Smooth muscle cell of the brain vasculature (primary cell): Measurements from ENCODE around the gene MX2.

Experiments
- DNase-seq: peaks from one replicate; pipeline ENCODE4 v3.0.0-alpha.2; 2012; ENCODE audit warnings: low read depth, low spot score

Gene MX2

GRCh38 chr21:41364308-41364707, 2.5 kb downstream of the MX2 start:
- DNase-seq, result no peak

DNA sequence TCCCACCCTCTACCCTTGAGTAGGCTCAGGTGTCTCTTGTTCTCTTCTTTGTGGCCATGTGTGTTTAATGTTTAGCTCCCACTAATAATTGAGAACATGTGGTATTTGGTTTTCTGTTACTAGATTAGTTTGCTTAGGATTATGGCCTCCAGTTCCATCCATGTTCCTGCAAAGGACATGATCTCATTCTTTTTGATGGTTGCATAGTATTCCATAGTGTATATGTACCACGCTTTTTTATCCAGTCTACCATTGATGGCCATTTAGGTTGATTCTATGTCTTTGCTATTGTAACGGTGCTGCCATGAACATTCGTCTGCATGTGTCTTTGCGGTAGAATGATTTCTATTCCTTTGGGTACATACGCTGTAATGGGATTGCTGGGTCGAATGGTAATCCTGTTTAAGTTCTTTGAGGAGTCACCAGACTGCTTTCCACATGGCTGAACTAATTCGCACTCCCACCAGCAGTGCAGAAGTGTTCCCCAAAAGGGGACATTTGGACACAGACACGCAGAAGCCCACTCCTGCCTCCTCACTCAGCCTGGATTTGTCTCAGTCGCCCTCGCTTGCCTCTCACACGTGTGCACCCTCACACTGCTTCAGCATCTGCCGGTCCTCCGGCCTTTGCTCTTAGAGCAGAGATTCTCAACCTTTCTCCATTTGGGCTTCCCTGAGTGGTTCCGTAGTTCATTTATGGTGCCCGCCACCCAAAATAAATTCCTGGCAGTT, 3.7 kb downstream of the MX2 start:
- DNase-seq, result no peak

GRCh38 chr21:41366522-41367151, 4.8 kb downstream of the MX2 start:
- no peak for DNase-seq

DNA sequence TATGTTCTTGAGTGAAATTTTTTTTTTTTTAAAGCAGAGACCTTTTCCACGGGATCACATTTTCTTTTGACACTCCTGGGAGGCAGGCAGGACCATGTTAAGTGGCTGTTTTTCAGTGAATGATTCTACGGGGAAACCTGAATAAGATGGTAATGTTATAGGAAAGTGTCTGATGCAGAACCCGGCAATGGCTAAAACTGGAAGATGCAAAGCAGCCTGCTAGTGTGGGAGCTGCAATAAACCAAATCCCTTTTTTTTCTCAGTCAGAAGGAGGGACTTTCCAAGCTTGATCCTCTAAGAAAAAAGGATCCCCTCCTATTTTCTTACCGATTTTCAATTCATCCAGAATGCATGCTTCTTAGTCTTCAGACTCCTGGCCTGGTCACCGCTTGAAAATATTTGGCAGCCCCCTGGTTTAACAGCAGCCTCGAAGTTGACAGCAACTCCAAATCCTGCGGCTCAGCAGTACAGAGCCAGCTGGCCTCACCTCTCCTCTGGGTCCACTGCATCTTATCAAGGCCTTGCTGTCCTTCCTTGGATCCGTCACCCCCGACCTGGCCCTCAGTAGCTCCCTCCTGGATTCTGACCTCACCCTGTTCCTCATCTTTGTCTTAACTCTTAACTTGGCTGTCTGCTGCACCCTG, 5.6 kb downstream of the MX2 start:
- DNase-seq, result no peak

DNA sequence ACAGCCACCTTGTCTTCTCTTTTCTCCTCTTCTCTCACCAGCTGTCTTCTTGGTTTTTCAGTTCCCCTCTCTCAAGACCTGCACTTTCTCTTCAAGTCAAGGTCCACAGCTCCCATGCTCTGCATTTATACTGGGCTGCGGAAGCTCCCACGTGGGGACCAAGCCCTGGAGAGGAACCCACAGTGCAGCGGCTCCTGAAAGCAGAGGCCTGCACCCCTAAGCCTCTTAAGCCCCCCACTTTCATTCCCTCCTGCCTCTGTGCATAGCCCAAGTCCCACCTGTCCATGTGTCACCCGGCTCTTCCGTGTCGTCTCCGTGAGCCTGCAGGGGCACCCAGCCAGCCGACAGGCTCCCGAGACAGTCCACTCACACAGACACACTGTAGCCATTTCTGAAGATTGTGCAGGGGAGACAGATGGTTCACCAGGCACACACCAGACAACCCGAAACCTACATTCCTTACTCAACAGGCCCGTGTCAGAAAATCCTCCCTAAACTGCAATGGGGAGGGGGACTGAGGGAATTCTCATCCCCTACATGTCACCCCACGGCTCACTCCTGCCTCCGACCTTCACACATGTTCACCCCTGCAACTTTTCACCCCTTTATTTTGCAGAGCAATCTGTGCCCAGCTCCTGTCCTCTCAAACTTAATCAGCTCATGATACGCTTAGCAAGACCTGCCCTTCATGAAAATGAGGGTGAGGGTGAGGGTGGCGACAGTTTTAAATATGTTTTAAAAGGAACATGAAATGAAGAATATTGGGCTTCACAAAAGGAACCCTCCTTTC, 6.3 kb downstream of the MX2 start:
- DNase-seq, result no peak

- no peak for DNase-seq
These were observed 6.9 kb downstream of the MX2 start for GRCh38 chr21:41368735-41369104.

GRCh38 chr21:41369105-41369919, 7.5 kb downstream of the MX2 start:
- DNase-seq, result no peak

- no peak for DNase-seq
These were observed 8.4 kb downstream of the MX2 start for GRCh38 chr21:41369920-41370839.

GRCh38 chr21:41370840-41371684, 9.2 kb downstream of the MX2 start:
- no peak for DNase-seq

DNA sequence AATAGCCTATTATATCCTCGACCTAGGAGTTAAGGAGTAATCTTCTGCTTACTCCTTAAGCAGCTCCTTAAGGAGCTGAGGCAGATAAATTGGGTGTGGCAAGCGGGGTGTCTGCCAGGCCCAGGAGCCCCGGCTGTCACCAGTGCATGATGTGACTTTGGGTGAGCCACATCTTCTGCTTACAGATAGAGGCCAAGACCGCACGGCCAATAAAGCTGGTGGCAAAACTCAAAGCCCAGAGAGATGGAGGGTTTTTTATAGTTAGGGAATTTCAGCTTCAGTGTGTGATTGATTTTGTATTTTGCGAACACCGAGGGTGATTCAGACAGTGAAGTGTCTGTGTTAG, 9.8 kb downstream of the MX2 start:
- DNase-seq, result no peak

DNA sequence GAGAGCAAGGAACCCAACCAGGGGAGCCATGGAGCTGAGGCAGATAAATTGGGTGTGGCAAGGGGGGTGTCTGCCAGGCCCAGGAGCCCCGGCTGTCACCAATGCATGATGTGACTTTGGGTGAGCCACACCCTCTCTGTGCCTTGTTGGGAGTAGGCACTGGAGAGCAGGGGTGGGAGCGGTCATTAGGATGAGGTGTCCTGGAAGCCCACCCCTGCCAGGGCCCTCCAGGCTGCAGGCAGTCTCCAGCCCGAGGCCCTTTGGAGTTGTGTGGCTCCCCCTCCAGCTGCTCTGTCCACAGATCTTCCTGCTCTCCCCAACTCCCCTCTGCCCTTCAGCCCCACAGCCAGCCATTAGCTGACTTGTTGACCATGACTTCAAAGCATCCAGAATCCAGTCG, 11.4 kb downstream of the MX2 start:
- DNase-seq, result no peak

GRCh38 chr21:41373763-41374162, 11.9 kb downstream of the MX2 start:
- no peak for DNase-seq

DNA sequence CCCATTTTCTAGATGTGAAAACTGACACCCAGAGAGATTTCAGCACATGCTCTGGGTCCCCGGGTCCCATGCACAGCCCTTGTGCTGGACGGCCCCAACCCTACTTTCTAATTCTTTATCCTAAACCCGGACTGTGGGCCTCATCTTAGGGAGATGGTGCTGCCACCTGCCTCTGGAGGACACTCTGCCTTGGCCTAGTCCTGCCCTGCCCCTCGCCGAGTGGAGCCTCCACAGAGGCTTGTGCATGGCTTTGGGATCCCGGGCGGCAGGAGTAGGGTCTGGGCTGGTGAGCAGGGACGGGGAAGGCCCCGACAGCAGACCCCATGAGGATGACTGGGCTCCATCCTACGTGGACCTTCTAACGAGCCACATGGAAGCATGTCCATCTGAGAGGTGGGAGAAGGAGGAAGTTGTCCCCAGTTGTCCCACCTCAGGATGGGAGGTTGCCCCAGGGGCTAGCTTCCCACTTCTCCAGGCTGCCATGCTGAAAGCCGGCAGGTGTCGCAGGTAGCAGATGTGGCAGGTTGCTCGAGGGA, 12.4 kb downstream of the MX2 start:
- DNase-seq, result no peak

DNA sequence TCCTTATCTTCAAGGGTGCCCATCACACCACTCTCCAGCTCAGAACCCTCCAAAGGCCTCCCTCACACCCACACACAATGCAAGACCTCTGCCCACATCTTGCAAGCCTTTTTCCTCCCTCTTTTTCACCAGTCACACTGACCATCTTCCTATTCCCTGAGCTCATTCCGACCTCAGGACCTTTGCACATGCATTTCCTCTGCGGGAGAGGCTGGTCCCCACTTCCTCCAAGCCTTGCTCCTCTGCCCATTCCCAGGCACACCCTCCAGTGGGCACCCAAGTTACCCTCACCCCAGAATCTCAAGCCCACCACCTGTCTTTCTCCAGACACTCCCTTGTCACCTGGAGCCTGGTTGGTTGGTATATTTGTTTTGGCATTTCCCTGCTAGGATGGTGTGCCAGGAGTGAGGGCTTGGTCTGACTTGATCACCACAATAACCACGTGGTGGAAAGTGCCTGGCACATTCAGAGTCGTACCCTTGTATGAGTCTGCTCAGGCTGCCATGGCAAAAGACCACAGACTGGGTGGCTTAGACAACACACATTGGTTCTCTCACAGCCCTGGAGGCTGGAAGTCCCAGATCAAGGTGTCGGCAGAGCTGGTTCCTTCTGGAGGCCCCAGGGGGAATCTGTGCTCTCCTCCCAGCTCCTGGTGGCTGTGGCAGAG, 13.2 kb downstream of the MX2 start:
- DNase-seq, result no peak

GRCh38 chr21:41375875-41376274, 14.0 kb downstream of the MX2 start:
- no peak for DNase-seq

DNA sequence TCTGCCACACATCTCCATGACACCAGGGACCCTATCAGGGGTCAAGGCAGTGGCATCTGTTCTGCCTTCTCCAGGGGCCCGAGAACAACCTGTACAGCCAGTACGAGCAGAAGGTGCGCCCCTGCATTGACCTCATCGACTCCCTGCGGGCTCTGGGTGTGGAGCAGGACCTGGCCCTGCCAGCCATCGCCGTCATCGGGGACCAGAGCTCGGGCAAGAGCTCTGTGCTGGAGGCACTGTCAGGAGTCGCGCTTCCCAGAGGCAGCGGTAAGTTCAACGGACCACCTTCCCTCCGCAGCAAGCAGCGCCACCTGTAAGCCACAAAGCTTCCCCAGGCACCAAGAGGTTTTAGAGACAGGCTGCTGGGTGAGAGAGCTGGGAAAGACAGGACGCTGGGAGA, 15.9 kb downstream of the MX2 start:
- DNase-seq, result no peak

GRCh38 chr21:41378849-41379248, 17.0 kb downstream of the MX2 start:
- DNase-seq, result no peak

- no peak for DNase-seq
These were observed 18.1 kb downstream of the MX2 start for GRCh38 chr21:41379901-41380300.

DNA sequence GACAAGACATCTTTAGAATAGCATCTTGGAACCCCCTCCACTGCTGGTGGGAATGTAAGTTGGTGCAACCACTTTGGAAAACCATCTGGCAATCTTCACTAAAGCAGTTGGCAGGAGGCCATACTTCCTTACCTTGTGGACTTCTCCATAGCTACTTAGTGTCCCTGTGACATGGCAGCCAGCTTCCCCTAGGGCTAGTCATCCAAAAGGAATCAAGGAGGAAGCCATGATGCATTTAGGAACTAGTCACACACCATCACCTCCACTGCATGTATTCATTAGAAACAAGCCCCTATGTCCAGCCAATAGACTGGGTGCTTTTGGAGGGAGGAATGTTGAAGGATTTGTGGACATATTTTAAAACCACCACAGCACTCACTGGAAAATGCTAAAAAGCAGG, 19.9 kb downstream of the MX2 start:
- no peak for DNase-seq
